GM12874 (cell line): ENCODE measurements around the gene TAF4.

ENCODE experiments used
- CTCF ChIP-seq: IDR thresholded peaks from 2 replicates; pipeline ENCODE4 v1.5.1; 2011; ENCODE audit warnings: low read depth, mild to moderate bottlenecking, control low read depth, low read length, moderate library complexity; ENCODE audit not compliant: insufficient read depth

TAF4 gene

GRCh38 chr20:62043131-62043914 lies 22.4 kb downstream of the TAF4 start:
- no peak for TF ChIP-seq CTCF

GRCh38 chr20:62042025-62042820 lies 23.5 kb downstream of the TAF4 start:
- no peak for TF ChIP-seq CTCF

- TF ChIP-seq CTCF = no peak
Measured at GRCh38 chr20:62040933-62041332, 24.7 kb downstream of the TAF4 start.

GRCh38 chr20:62040381-62040922 lies 25.2 kb downstream of the TAF4 start:
- no peak for TF ChIP-seq CTCF

- TF ChIP-seq CTCF = no peak
Measured at GRCh38 chr20:62039738-62040137, 25.9 kb downstream of the TAF4 start.

- no peak for TF ChIP-seq CTCF
Measured at GRCh38 chr20:62032609-62033368, 32.9 kb downstream of the TAF4 start.
